GM23338 (cell line): ENCODE data around the gene LYST. TPM values are rescaled to one million over a fixed set of nuclear protein-coding genes. Genes with fewer than 3 reads are reported as not detected.
A peak's percentile ranks its signal among the peaks of the same experiment; 100 is the strongest.

ENCODE experiments used
- ATAC-seq: fragments of 200-7000 bp; cut with Tn5 transposase; 3 replicates; pipeline ENCODE4 v1.9.1; 2020
- DNase-seq: peaks from one replicate; pipeline ENCODE4 v3.0.0-alpha.2; 2015; ENCODE audit warnings: low spot score
- H2AFZ ChIP-seq: fragments of 200-600 bp; sonication (generic); 2 replicates; pipeline ENCODE4 v1.8.0; 2016; ENCODE audit warnings: antibody characterized with exemption, mild to moderate bottlenecking, moderate library complexity
- H3F3A ChIP-seq: fragments of 200-600 bp; sonication (generic); replicated peaks from 2 replicates; pipeline ENCODE4 v1.8.0; 2017; ENCODE audit warnings: antibody characterized with exemption, mixed run types, low read depth
- H3K27ac ChIP-seq: fragments of 200-600 bp; sonication (generic); 2 replicates; pipeline ENCODE4 v1.6.1; 2016; ENCODE audit warnings: low read depth
- H3K27me3 ChIP-seq: fragments of 200-600 bp; sonication (generic); 2 replicates; pipeline ENCODE4 v1.8.0; 2016; ENCODE audit warnings: mild to moderate bottlenecking, mixed run types, moderate library complexity; ENCODE audit not compliant: insufficient read depth
- H3K36me3 ChIP-seq: fragments of 200-600 bp; sonication (generic); 2 replicates; pipeline ENCODE4 v1.8.0; 2016; ENCODE audit warnings: mild to moderate bottlenecking; ENCODE audit not compliant: insufficient read depth
- H3K4me1 ChIP-seq: fragments of 200-600 bp; sonication (generic); 2 replicates; pipeline ENCODE4 v1.8.0; 2016; ENCODE audit warnings: mild to moderate bottlenecking, moderate library complexity; ENCODE audit not compliant: insufficient read depth
- H3K4me2 ChIP-seq: fragments of 200-600 bp; sonication (generic); 2 replicates; pipeline ENCODE4 v1.7.1; 2017; ENCODE audit warnings: mixed run types
- H3K4me3 ChIP-seq: fragments of 200-600 bp; sonication (generic); 2 replicates; pipeline ENCODE4 v1.6.1; 2016; ENCODE audit warnings: mixed run types
- H3K79me2 ChIP-seq: fragments of 200-600 bp; sonication (generic); replicated peaks from 2 replicates; pipeline ENCODE4 v1.8.0; 2017; ENCODE audit warnings: mild to moderate bottlenecking; ENCODE audit not compliant: insufficient read depth
- H3K9me2 ChIP-seq: fragments of 200-600 bp; sonication (generic); 2 replicates; pipeline ENCODE4 v1.8.0; 2017; ENCODE audit not compliant: insufficient read depth
- H4K20me1 ChIP-seq: fragments of 200-600 bp; sonication (generic); replicated peaks from 2 replicates; pipeline ENCODE4 v1.8.0; 2017; ENCODE audit warnings: mild to moderate bottlenecking; ENCODE audit not compliant: insufficient read depth
- H3K27ac Mint-ChIP-seq: 2 replicates; pipeline ENCODE4 v1.8.0; 2020; ENCODE audit warnings: inconsistent platforms, mild to moderate bottlenecking, moderate library complexity, mixed read lengths
- H3K27me3 Mint-ChIP-seq: 3 replicates; pipeline ENCODE4 v1.8.0; 2022; ENCODE audit warnings: low read depth, mild to moderate bottlenecking, moderate library complexity, mixed read lengths, inconsistent platforms; ENCODE audit not compliant: insufficient read depth, poor library complexity
- H3K36me3 Mint-ChIP-seq: 3 replicates; pipeline ENCODE4 v1.8.0; 2021; ENCODE audit warnings: low read depth, mild to moderate bottlenecking, inconsistent platforms, moderate library complexity, mixed read lengths
- H3K4me1 Mint-ChIP-seq: 3 replicates; pipeline ENCODE4 v1.8.0; 2020; ENCODE audit warnings: mild to moderate bottlenecking, inconsistent platforms, mixed read lengths
- H3K4me3 Mint-ChIP-seq: 3 replicates; pipeline ENCODE4 v1.8.0; 2021; ENCODE audit warnings: moderate library complexity, mild to moderate bottlenecking, inconsistent platforms, mixed read lengths
- H3K9me3 Mint-ChIP-seq: 3 replicates; pipeline ENCODE4 v1.8.0; 2020; ENCODE audit warnings: moderate library complexity, mild to moderate bottlenecking, inconsistent platforms, mixed read lengths
- CREB1 ChIP-seq: fragments of 250-450 bp; sonication (Bioruptor Pico); IDR thresholded peaks from 2 replicates; pipeline ENCODE4 v1.5.0; 2020; ENCODE audit warnings: low read depth, mild to moderate bottlenecking, moderate library complexity
- CTCF ChIP-seq, 2 experiments: fragments of 200-600 bp in 1 of 2; sonication (generic) in 1 of 2; conservative IDR thresholded peaks; 2 replicates each; pipeline versions ENCODE4 v1.5.1 to v1.6.1; 2016 to 2017; ENCODE audit warnings: antibody characterized with exemption in 2 of 2, low read depth in 2 of 2, mild to moderate bottlenecking in 2 of 2, moderate library complexity in 1 of 2
- ETS1 ChIP-seq: IDR thresholded peaks from 2 replicates; pipeline ENCODE4 v1.6.1; 2016; ENCODE audit warnings: antibody characterized with exemption
- EZH2 ChIP-seq: fragments of 200-600 bp; sonication (generic); IDR thresholded peaks from one replicate; pipeline ENCODE4 v1.8.0; 2017; ENCODE audit warnings: antibody characterized with exemption, mild to moderate bottlenecking, low read depth; ENCODE audit not compliant: unreplicated experiment
- EZH2phosphoT487 ChIP-seq: fragments of 200-600 bp; sonication (generic); IDR thresholded peaks from one replicate; pipeline ENCODE4 v1.8.1; 2018; ENCODE audit warnings: antibody characterized with exemption; ENCODE audit not compliant: unreplicated experiment
- JUNB ChIP-seq: IDR thresholded peaks from one replicate; pipeline ENCODE4 v1.6.1; 2016; ENCODE audit warnings: antibody characterized with exemption; ENCODE audit not compliant: unreplicated experiment
- NANOG ChIP-seq: IDR thresholded peaks from 2 replicates; pipeline ENCODE4 v1.6.1; 2016; ENCODE audit warnings: antibody characterized with exemption, borderline replicate concordance
- POLR2AphosphoS5 ChIP-seq: IDR thresholded peaks from 2 replicates; pipeline ENCODE4 v1.6.1; 2016; ENCODE audit warnings: antibody characterized with exemption, low read depth
- REST ChIP-seq: IDR thresholded peaks from one replicate; pipeline ENCODE4 v1.6.1; 2018; ENCODE audit warnings: antibody characterized with exemption; ENCODE audit not compliant: unreplicated experiment
- STAT1 ChIP-seq: IDR thresholded peaks from one replicate; pipeline ENCODE4 v1.6.1; 2016; ENCODE audit warnings: antibody characterized with exemption; ENCODE audit not compliant: unreplicated experiment
- ZNF114 ChIP-seq: fragments of 250-450 bp; sonication (Bioruptor Pico); IDR thresholded peaks from 2 replicates; pipeline ENCODE4 v1.5.0; 2020; ENCODE audit warnings: mild to moderate bottlenecking, moderate library complexity
- ZNF331 ChIP-seq: fragments of 250-450 bp; sonication (Bioruptor Pico); IDR thresholded peaks from 2 replicates; pipeline ENCODE4 v1.5.0; 2020; ENCODE audit warnings: low read depth, mild to moderate bottlenecking, moderate library complexity
- ZNF462 ChIP-seq: fragments of 250-450 bp; sonication (Bioruptor Pico); IDR thresholded peaks from 2 replicates; pipeline ENCODE4 v1.5.0; 2020; ENCODE audit warnings: mild to moderate bottlenecking, moderate library complexity
- polyA plus RNA-seq: library from polyadenylated mRNA; unstranded; fragments of >200 nt; fragmentation: Nextera tagmentation; extraction: Ambion mirVana; gene quantifications from 2 replicates; pipeline ENCODE4 v1.2.1, GENCODE V29; 2016
- total RNA-seq: library from RNA; depleted of rRNA; stranded (reverse); fragments of >200 nt; shearing (Covaris generic); gene quantifications from 2 replicates; pipeline ENCODE4 v1.2.3, GENCODE V29; 2014

Gene LYST
- total and polyA plus RNA-seq, 2 experiments from 2014 or later, result 0.21 to 1.0 TPM

GRCh38 chr1:235757587-235758096 is 109.1 kb downstream of the LYST start:
- H3K4me1 Mint-ChIP-seq, result no peaks in the 10 kb centered on the region; the same call in 2 of the 3 replicates
- Histone ChIP-seq H3K9me2 (no peaks in the 10 kb centered on the region), H3K79me2 (no peaks in the 10 kb centered on the region), H3K36me3 (no peaks in the 10 kb centered on the region), H3K4me1 (no peaks in the 10 kb centered on the region), H3K4me2 (no peak overlapping the region), H2AFZ (peak overlapping the region; percentile 67; the same call in 1 of the 2 replicates), H4K20me1 (no peaks in the 10 kb centered on the region), H3K27ac (no peak overlapping the region), H3F3A (no peaks in the 10 kb centered on the region), H3K4me3 (no peak overlapping the region), H3K27me3 (no peaks in the 10 kb centered on the region)
- no peak overlapping the region for H3K27ac Mint-ChIP-seq
- no peak for ATAC-seq
- H3K36me3 Mint-ChIP-seq, result no peaks in the 10 kb centered on the region
- H3K4me3 Mint-ChIP-seq, result no peak overlapping the region
- TF ChIP-seq STAT1, result no peak
- TF ChIP-seq ZNF462 (CRISPR knock-in tag), result no peak
- no peak for TF ChIP-seq REST
- TF ChIP-seq CREB1 (CRISPR knock-in tag), result no peak
- no peak for TF ChIP-seq NANOG
- TF ChIP-seq EZH2, result no peak
- TF ChIP-seq ETS1, result no peak
- no peak for TF ChIP-seq JUNB
- no peak for TF ChIP-seq POLR2AphosphoS5
- TF ChIP-seq ZNF331 (CRISPR knock-in tag), result no peak
- no peak for TF ChIP-seq CTCF (conservative IDR thresholded peaks at IDR 0.05; ENCODE audit: low read depth in 2 of 2)
- TF ChIP-seq EZH2phosphoT487, result no peak
- TF ChIP-seq ZNF114 (CRISPR knock-in tag), result no peak
- no peaks in the 10 kb centered on the region for H3K27me3 Mint-ChIP-seq
- H3K9me3 Mint-ChIP-seq, result no peaks in the 10 kb centered on the region
- no peak for DNase-seq
